CD14-positive monocyte (primary cell): ENCODE data around the gene LGI4. TPM values are rescaled to one million over a fixed set of nuclear protein-coding genes. Genes with fewer than 3 reads are reported as not detected.

Experiments used
- DNase-seq, 3 donors: peaks; one replicate each; pipeline ENCODE4 v3.0.0-alpha.2; 2011 to 2022
- H2AFZ ChIP-seq: 2 replicates; pipeline ENCODE4 v1.6.0; 2012; ENCODE audit warnings: mild to moderate bottlenecking, low read depth, low read length, inconsistent platforms; ENCODE audit not compliant: insufficient read depth, poor library complexity, severe bottlenecking
- H3K27ac ChIP-seq, 2 donors: 1 replicate in 1 of 2; 2 replicates in 1 of 2; pipeline ENCODE4 v1.5.1; 2012 to 2013; ENCODE audit warnings: low read length in 2 of 2, control low read depth in 1 of 2, inconsistent platforms in 1 of 2, low read depth in 1 of 2, mild to moderate bottlenecking in 1 of 2
- H3K27me3 ChIP-seq, 2 donors: one replicate each; pipeline versions ENCODE4 v1.6.0 to v1.6.1; 2011 to 2013; ENCODE audit warnings: low read length in 2 of 2; ENCODE audit not compliant: control insufficient read depth in 2 of 2, insufficient read depth in 2 of 2
- H3K36me3 ChIP-seq, 2 donors: replicated peaks in 1 of 2; 1 replicate in 1 of 2; 2 replicates in 1 of 2; pipeline versions ENCODE4 v1.5.1 to v1.6.1; 2012 to 2013; ENCODE audit warnings: low read length in 2 of 2, control low read depth in 1 of 2, inconsistent platforms in 1 of 2, mild to moderate bottlenecking in 1 of 2; ENCODE audit not compliant: insufficient read depth in 2 of 2, control insufficient read depth in 1 of 2
- H3K4me1 ChIP-seq, 2 donors: 1 replicate in 1 of 2; 2 replicates in 1 of 2; pipeline versions ENCODE4 v1.5.1 to v1.6.1; 2012 to 2013; ENCODE audit warnings: low read length in 2 of 2, control low read depth in 1 of 2, inconsistent platforms in 1 of 2, mild to moderate bottlenecking in 1 of 2, moderate library complexity in 1 of 2; ENCODE audit not compliant: insufficient read depth in 2 of 2, control insufficient read depth in 1 of 2
- H3K4me2 ChIP-seq: replicated peaks from 2 replicates; pipeline ENCODE3; 2012; ENCODE audit warnings: low read length, moderate library complexity, mild to moderate bottlenecking; ENCODE audit not compliant: poor library complexity, severe bottlenecking; ENCODE audit errors: extremely low read depth
- H3K4me3 ChIP-seq, 3 experiments: fragments of 200-600 bp in 1 of 3; sonication (generic) in 1 of 3; replicated peaks in 1 of 3; 1 replicate in 2 of 3; 2 replicates in 1 of 3; pipeline ENCODE4 v1.5.1; 2011 to 2013; ENCODE audit warnings: low read length in 3 of 3, mild to moderate bottlenecking in 3 of 3, control low read depth in 2 of 3, low read depth in 2 of 3, inconsistent platforms in 1 of 3, moderate library complexity in 1 of 3
- H3K79me2 ChIP-seq: 2 replicates; pipeline ENCODE4 v1.6.0; 2012; ENCODE audit warnings: mild to moderate bottlenecking, control low read depth, inconsistent platforms, low read length, moderate library complexity; ENCODE audit not compliant: insufficient read depth
- H3K9ac ChIP-seq: 2 replicates; pipeline ENCODE4 v1.6.0; 2017; ENCODE audit warnings: low read length, mild to moderate bottlenecking; ENCODE audit not compliant: insufficient read depth, poor library complexity, severe bottlenecking
- H3K9me3 ChIP-seq, 2 donors: replicated peaks in 1 of 2; 1 replicate in 1 of 2; 2 replicates in 1 of 2; pipeline versions ENCODE4 v1.5.1 to v1.6.1; 2012 to 2013; ENCODE audit warnings: low read length in 2 of 2, control low read depth in 1 of 2; ENCODE audit not compliant: control insufficient read depth in 1 of 2, insufficient read depth in 1 of 2
- H4K20me1 ChIP-seq: 2 replicates; pipeline ENCODE4 v1.6.0; 2012; ENCODE audit warnings: mild to moderate bottlenecking, low read length, control low read depth, moderate library complexity; ENCODE audit not compliant: insufficient read depth
- H3K27ac Mint-ChIP-seq, 7 donors: one replicate each; pipeline ENCODE4 v1.8.0; 2020; ENCODE audit warnings: mild to moderate bottlenecking in 7 of 7, mixed read lengths in 7 of 7, moderate library complexity in 6 of 7, inconsistent platforms in 2 of 7
- H3K27me3 Mint-ChIP-seq, 3 donors: one replicate each; pipeline ENCODE4 v1.8.0; 2021 to 2022; ENCODE audit warnings: low read depth in 3 of 3, mild to moderate bottlenecking in 3 of 3, mixed read lengths in 3 of 3, moderate library complexity in 3 of 3, inconsistent platforms in 1 of 3
- H3K36me3 Mint-ChIP-seq, 2 donors: one replicate each; pipeline ENCODE4 v1.8.0; 2020; ENCODE audit warnings: mixed read lengths in 2 of 2, inconsistent platforms in 1 of 2, mild to moderate bottlenecking in 1 of 2
- H3K4me1 Mint-ChIP-seq: one replicate; pipeline ENCODE4 v1.8.0; 2020; ENCODE audit warnings: mild to moderate bottlenecking, mixed read lengths
- H3K4me3 Mint-ChIP-seq, 2 donors: one replicate each; pipeline ENCODE4 v1.8.0; 2020; ENCODE audit warnings: mild to moderate bottlenecking in 2 of 2, mixed read lengths in 2 of 2, moderate library complexity in 1 of 2
- H3K9me3 Mint-ChIP-seq, 7 donors: one replicate each; pipeline ENCODE4 v1.8.0; 2020 to 2022; ENCODE audit warnings: mixed read lengths in 7 of 7, mild to moderate bottlenecking in 6 of 7, moderate library complexity in 6 of 7, inconsistent platforms in 2 of 7
- CTCF ChIP-seq: fragments of 200-600 bp; IDR thresholded peaks from one replicate; pipeline ENCODE4 v1.8.0; 2022; ENCODE audit warnings: antibody characterized with exemption, mild to moderate bottlenecking
- WGBS: methylation state at CpG from one replicate; pipeline ENCODE4 v1.1.5; 2013; ENCODE audit warnings: missing lambda C conversion rate; ENCODE audit not compliant: insufficient coverage; 5-methylcytosine and 5-hydroxymethylcytosine counted together
- intact Hi-C, 2 donors: fragments of 100-400 bp; cut with micrococcal nuclease; formaldehyde crosslinking; loops; one replicate each; pipeline versions ENCODE4 v1.15.0 to v1.15.1; 2023
- polyA minus RNA-seq: library from RNA; depleted of rRNA, polyadenylated mRNA; stranded (reverse); fragments of >200 nt; gene quantifications from 2 replicates; pipeline ENCODE4 v1.2.3, GENCODE V29; 2012
- polyA plus RNA-seq, 3 donors: library from polyadenylated mRNA; depleted of rRNA in 1 of 3; unstranded in 2 of 3; stranded (reverse) in 1 of 3; fragments of 300-500 nt in 2 of 3; fragments of >200 nt in 1 of 3; fragmentation: Illumina TruSeq in 2 of 3; gene quantifications; 1 replicate in 2 of 3; 2 replicates in 1 of 3; pipeline ENCODE4 v1.2.3, GENCODE V29; 2012 to 2021
- total RNA-seq, 12 experiments: library from RNA in 1 of 12; stranded (reverse) in 1 of 12; fragments of 120-200 nt in 1 of 12; gene quantifications; one replicate each; pipeline ENCODE4 v1.2.4 and lab custom pipeline; 2013 to 2026; ENCODE audit warnings: mixed read lengths in 6 of 12, inconsistent platforms in 1 of 12

Gene LGI4
- total RNA-seq (2013): 0.15 TPM
- polyA plus RNA-seq (1 to 10 TPM in 1 of 3 donors, not detected in 2; 1.1 TPM), polyA minus RNA-seq (0.16 and 0.42 TPM in 2 replicates), total RNA-seq (lab: John Stamatoyannopoulos, UW) (0.08 to 1.4 (median 0.37) reads per million in 11 experiments)

- intact Hi-C loops: loop anchor here (5.0 to 10.0 kb wide), 2 partner anchors 67 to 160 kb away; no protein-coding TSS in a partner anchor
- no peak within 1 kb of the TSS for H3K4me3 Mint-ChIP-seq
- WGBS: 100% methylated on average over 1 of the region's 15 CpGs
Measured at GRCh38 chr19:35134601-35135242, at the start of gene LGI4. Gene LGI4 (minus strand): TSS chr19:35135059. CDS start chr19:35134680, 379 bp downstream.

GRCh38 chr19:35184267-35184666 is 49.4 kb upstream of the LGI4 start:
- intact Hi-C loops: no loop called here
- no peak overlapping the region for H3K27ac ChIP-seq
- Mint-ChIP-seq H3K9me3 (peaks cover 0 to 13% (median 9%) of the 10 kb centered on the region in 7 donors), H3K27ac (no peak overlapping the region), H3K36me3 (no peaks in the 10 kb centered on the region), H3K4me1 (peaks cover under 1% of the 10 kb centered on the region), H3K27me3 (peaks cover 2 to 5% (median 5%) of the 10 kb centered on the region in 3 donors), H3K4me3 (no peak overlapping the region)
- H2AFZ ChIP-seq: no peak overlapping the region
- no peak overlapping the region for H3K4me3 ChIP-seq
- no peaks in the 10 kb centered on the region for H4K20me1 ChIP-seq
- H3K4me1 ChIP-seq: no peaks in the 10 kb centered on the region
- H3K27me3 ChIP-seq: no peaks in the 10 kb centered on the region
- no peak overlapping the region for H3K4me2 ChIP-seq
- TF ChIP-seq CTCF: no peak
- H3K9me3 ChIP-seq: no peaks in the 10 kb centered on the region
- WGBS: no CpG with 5 or more reads among the region's 1 CpG
- no peaks in the 10 kb centered on the region for H3K79me2 ChIP-seq
- no peaks in the 10 kb centered on the region for H3K36me3 ChIP-seq
- no peak for DNase-seq
- no peak overlapping the region for H3K9ac ChIP-seq

More at GRCh38 chr19:35134601-35135242, at the start of gene LGI4:
- no peak within 1 kb of the TSS for H3K4me3 ChIP-seq
- H3K9me3 Mint-ChIP-seq: peaks cover 0 to 3% (median 0%) of the 10 kb centered on the region in 7 donors
- no peak within 1 kb of the TSS for H3K9ac ChIP-seq
- H2AFZ ChIP-seq: no peak within 1 kb of the TSS
- no peaks in the 10 kb centered on the region for H4K20me1 ChIP-seq
- DNase-seq: no peak
- H3K79me2 ChIP-seq: no peaks in the 10 kb centered on the region
- peak within 1 kb of the TSS in 1 of 7 donors; percentile 80 for H3K27ac Mint-ChIP-seq
- no peaks in the 10 kb centered on the region for H3K36me3 Mint-ChIP-seq
- H3K27ac ChIP-seq: no peak within 1 kb of the TSS
- no peaks in the 10 kb centered on the region for H3K27me3 ChIP-seq
- H3K4me2 ChIP-seq: no peak within 1 kb of the TSS
- H3K4me1 Mint-ChIP-seq: peaks cover 20% of the 10 kb centered on the region
- H3K9me3 ChIP-seq: no peaks in the 10 kb centered on the region
- TF ChIP-seq CTCF: no peak
- peaks cover 19% of the 10 kb centered on the region in 2 donors for H3K4me1 ChIP-seq
- H3K27me3 Mint-ChIP-seq: peaks cover 0 to 9% (median 1%) of the 10 kb centered on the region in 3 donors
- H3K36me3 ChIP-seq: no peaks in the 10 kb centered on the region
